ENCODE measurements around the gene TPMT.

- TF ChIP-seq CTCF (IDR thresholded peaks at IDR 0.05; ENCODE audit: borderline replicate concordance, extremely low read depth, low read length, poor library complexity, severe bottlenecking) (peak; percentile 26), EZH2 (IDR thresholded peaks at IDR 0.05; ENCODE audit: borderline replicate concordance, low read depth, low read length, severe bottlenecking) (no peak)
These were observed 32.5 kb downstream of the TPMT start, which contains the start of gene NHLRC1 for GRCh38 chr6:18122128-18123093.

Measured in DND-41 (cell line).